A673 (cell line): ENCODE measurements around the gene SERTAD2. TPM values are rescaled to one million over a fixed set of nuclear protein-coding genes. Genes with fewer than 3 reads are reported as not detected.
A peak's percentile ranks its signal among the peaks of the same experiment; 100 is the strongest.

ENCODE experiments used
- BruUV-seq: library from RNA; stranded (reverse); fragments of 400-500 nt; replicated peaks from 2 replicates; lab custom pipeline; 2021; lab: Mats Ljungman, UMichigan
- CTCF ChIA-PET: fragments of 300-600 bp; sonication (Branson Sonifier 250); formaldehyde crosslinking; loops from one replicate; lab custom pipeline; 2022; ENCODE audit warnings: antibody characterized with exemption; lab: Charles Lee
- POLR2A ChIA-PET: fragments of 300-600 bp; sonication (Branson Sonifier 250); formaldehyde crosslinking; loops from one replicate; lab custom pipeline; 2022; ENCODE audit warnings: antibody characterized with exemption; ENCODE audit not compliant: low non-redundant PET; lab: Charles Lee
- DNase-seq: peaks from one replicate; pipeline ENCODE4 v3.0.0-alpha.2; 2015; ENCODE audit warnings: low spot score
- H3K27ac ChIP-seq: fragments of 200-600 bp; sonication (generic); 2 replicates; pipeline ENCODE4 v1.5.1; 2016; ENCODE audit warnings: mixed run types, low read depth, mild to moderate bottlenecking, mixed read lengths, antibody characterized with exemption, low read length; ENCODE audit not compliant: poor library complexity, severe bottlenecking
- H3K27me3 ChIP-seq: fragments of 200-600 bp; sonication (generic); replicated peaks from 2 replicates; pipeline ENCODE4 v1.6.1; 2017; ENCODE audit warnings: mixed run types, low read depth, mild to moderate bottlenecking, mixed read lengths, antibody characterized with exemption, low read length; ENCODE audit not compliant: insufficient read depth, poor library complexity
- H3K36me3 ChIP-seq: fragments of 200-600 bp; sonication (generic); 2 replicates; pipeline ENCODE4 v1.6.1; 2016; ENCODE audit warnings: mixed run types, mild to moderate bottlenecking, mixed read lengths, antibody characterized with exemption, low read length; ENCODE audit not compliant: insufficient read depth, poor library complexity, severe bottlenecking
- H3K4me1 ChIP-seq: fragments of 200-600 bp; sonication (generic); 2 replicates; pipeline ENCODE4 v1.6.1; 2017; ENCODE audit warnings: mixed run types, mild to moderate bottlenecking, mixed read lengths, antibody characterized with exemption, low read length; ENCODE audit not compliant: insufficient read depth, poor library complexity, severe bottlenecking
- H3K4me3 ChIP-seq: fragments of 200-600 bp; sonication (generic); 2 replicates; pipeline ENCODE4 v1.5.1; 2016; ENCODE audit warnings: low read depth, mixed run types, mild to moderate bottlenecking, mixed read lengths, low read length; ENCODE audit not compliant: poor library complexity, severe bottlenecking
- H3K9me3 ChIP-seq: fragments of 200-600 bp; sonication (generic); 2 replicates; pipeline ENCODE4 v1.6.1; 2016; ENCODE audit warnings: mixed run types, low read depth, mild to moderate bottlenecking, mixed read lengths, antibody characterized with exemption, low read length; ENCODE audit not compliant: poor library complexity, severe bottlenecking
- CTCF ChIP-seq: fragments of 300-800, 200-600 bp; sonication (generic); conservative IDR thresholded peaks from 2 replicates; pipeline ENCODE4 v1.5.1; 2017; ENCODE audit warnings: low read depth, mild to moderate bottlenecking, antibody characterized with exemption, low read length, moderate library complexity, mixed read lengths
- EZH2 ChIP-seq: fragments of 200-600 bp; sonication (generic); IDR thresholded peaks from 2 replicates; pipeline ENCODE4 v1.6.1; 2017; ENCODE audit warnings: borderline replicate concordance, low read depth, mild to moderate bottlenecking, mixed read lengths, antibody characterized with exemption, low read length; ENCODE audit not compliant: poor library complexity, severe bottlenecking
- intact Hi-C: fragments of 100-400 bp; cut with micrococcal nuclease; formaldehyde crosslinking; loops from one replicate; pipeline ENCODE4 v1.10.0; 2022; ENCODE audit not compliant: unreplicated experiment
- total RNA-seq: library from RNA; stranded (reverse); gene quantifications from 2 replicates; pipeline ENCODE4 v1.2.3, GENCODE V29; 2021

Gene SERTAD2
- total RNA-seq, 1 experiment from 2014 or later: 22.2 TPM

DNA sequence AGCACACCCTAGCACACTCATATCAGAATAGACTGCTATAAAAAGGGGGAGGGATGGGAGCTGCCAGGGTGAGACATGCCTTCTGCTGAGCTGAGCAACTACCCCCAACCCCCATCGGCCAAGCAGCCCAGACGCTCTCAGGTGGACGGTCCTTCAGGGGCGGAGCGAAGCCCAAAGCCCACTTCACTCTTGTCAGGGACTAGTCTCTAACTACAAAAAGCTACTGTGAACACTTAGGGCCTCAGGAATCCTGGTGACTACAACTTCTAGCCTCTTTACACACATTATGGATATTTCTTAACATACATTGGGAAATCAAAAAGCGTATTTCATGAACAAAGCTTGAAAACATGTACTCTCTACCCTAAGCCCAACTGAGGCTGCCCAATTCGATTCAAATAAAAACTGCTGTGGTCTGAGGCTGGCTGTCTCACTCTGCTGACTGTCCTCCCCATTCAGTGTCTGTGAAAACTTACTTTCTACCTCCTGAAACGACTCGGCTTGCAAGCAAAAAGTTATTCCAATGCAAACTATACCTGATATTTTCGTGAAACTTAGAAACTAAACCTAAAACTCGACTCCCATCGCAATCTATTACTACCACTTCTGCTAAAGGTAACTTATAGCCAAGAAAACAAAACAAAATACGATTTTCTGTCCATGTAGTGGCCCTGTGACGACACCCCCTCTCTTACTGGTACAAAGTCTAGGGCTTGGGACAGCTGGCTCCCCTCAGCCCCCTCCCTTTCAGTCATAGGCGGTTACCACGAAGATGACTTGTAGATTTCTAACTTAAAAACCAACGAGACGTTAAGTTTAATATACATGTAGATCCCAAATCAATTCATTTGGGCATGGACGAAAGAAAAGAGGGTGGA, 1.2 kb downstream of the SERTAD2 start:
- intact Hi-C loops: loop anchor here (2.0 to 5.0 kb wide), 2 partner anchors 98 to 130 kb away; partner anchors contain the start of gene AFTPH
- ChIA-PET CTCF (interaction anchor here (1.3 to 1.6 kb wide), 2 partner anchors 115 to 212 kb away, joined by 5 read pairs; no protein-coding TSS in a partner anchor), POLR2A (interaction anchor here (0.6 kb wide), 2 partner anchors 468 to 780 kb away, joined by 3 to 8 read pairs; partner anchors contain the start of gene SPRED2)
- no peak for DNase-seq
- Histone ChIP-seq H3K27ac (peak overlapping the region; percentile 96), H3K4me1 (peaks cover 36% of the 10 kb centered on the region), H3K9me3 (no peaks in the 10 kb centered on the region), H3K36me3 (no peaks in the 10 kb centered on the region), H3K4me3 (peak overlapping the region; percentile 94), H3K27me3 (no peaks in the 10 kb centered on the region)
- TF ChIP-seq CTCF (no peak), EZH2 (no peak)
- TSS peak; percentile 40 for BruUV-seq

- no peaks in the 10 kb centered on the region for H3K27me3 ChIP-seq
- no peaks in the 10 kb centered on the region for H3K36me3 ChIP-seq
- H3K4me3 ChIP-seq: peak overlapping the region; percentile 94
- CTCF ChIA-PET: interaction anchor here (0.6 kb wide), 1 partner anchor 92 kb away, joined by 3 read pairs; no protein-coding TSS in a partner anchor
- intact Hi-C loops: loop anchor here (5.0 kb wide), 1 partner anchor 129 kb away; the partner anchor contains the start of gene AFTPH
- TF ChIP-seq EZH2 (no peak), CTCF (no peak)
- no peaks in the 10 kb centered on the region for H3K9me3 ChIP-seq
- BruUV-seq: no TSS peak
- H3K27ac ChIP-seq: no peak overlapping the region
- peaks cover 45% of the 10 kb centered on the region for H3K4me1 ChIP-seq
- POLR2A ChIA-PET: no interaction called here
- no peak for DNase-seq
Observed at GRCh38 chr2:64651590-64651989, 2.1 kb downstream of the SERTAD2 start.

GRCh38 chr2:64650722-64651338, 2.9 kb downstream of the SERTAD2 start:
- ChIA-PET CTCF (interaction anchor here (0.6 kb wide), 1 partner anchor 93 kb away, joined by 3 read pairs; no protein-coding TSS in a partner anchor), POLR2A (no interaction called here)
- no peaks in the 10 kb centered on the region for H3K36me3 ChIP-seq
- intact Hi-C loops: loop anchor here (5.0 kb wide), 1 partner anchor 129 kb away; the partner anchor contains the start of gene AFTPH
- H3K9me3 ChIP-seq: no peaks in the 10 kb centered on the region
- H3K27me3 ChIP-seq: no peaks in the 10 kb centered on the region
- no peak overlapping the region for H3K27ac ChIP-seq
- TF ChIP-seq CTCF (no peak), EZH2 (no peak)
- no TSS peak for BruUV-seq
- H3K4me3 ChIP-seq: no peak overlapping the region
- no peak for DNase-seq
- H3K4me1 ChIP-seq: peaks cover 52% of the 10 kb centered on the region
